Middle frontal gyrus (tissue), 1 donor: ENCODE results near the gene GLMN.
"Not testable (repeated sequence)": the region's sequence is repeated elsewhere in the genome, so short reads cannot be mapped to it uniquely, and the experiment has no call there.

Experiments used
- DNase-seq: peaks from one replicate; pipeline ENCODE4 v3.0.0-alpha.2; 2015; ENCODE audit warnings: low spot score; ENCODE audit errors: extremely low spot score

GLMN gene

DNA sequence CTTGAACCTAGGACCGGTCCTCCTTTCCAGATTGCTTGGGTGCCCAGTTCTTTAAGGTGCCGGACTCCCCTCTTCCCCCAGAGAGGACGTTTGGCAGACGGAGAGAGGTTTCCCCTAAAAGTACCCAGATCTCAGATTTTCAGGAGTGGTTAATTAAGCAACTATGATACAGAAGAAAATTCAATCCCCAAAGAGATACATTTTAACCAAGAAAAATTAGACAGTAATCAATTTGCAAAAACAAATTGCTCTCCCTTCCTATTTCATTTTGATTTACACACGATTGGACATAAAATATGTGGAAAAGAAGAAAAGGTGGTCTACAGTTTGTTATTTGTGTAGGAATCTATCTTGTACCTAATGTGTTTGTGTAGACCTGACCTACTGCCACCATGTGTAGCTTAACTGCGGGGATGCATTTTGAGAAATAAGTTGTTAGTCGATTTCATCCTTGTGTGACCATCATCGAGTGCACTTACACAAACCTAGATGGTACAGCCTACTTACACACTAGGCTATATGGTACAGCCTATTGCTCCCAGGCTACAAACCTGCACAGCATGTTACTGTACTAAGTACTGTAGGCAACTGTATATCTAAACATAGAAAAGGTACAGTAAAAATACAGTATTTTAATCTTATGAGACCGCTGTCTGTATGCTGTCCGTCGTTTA is 827 bp upstream of the GLMN start:
- DNase-seq, result no peak

DNA sequence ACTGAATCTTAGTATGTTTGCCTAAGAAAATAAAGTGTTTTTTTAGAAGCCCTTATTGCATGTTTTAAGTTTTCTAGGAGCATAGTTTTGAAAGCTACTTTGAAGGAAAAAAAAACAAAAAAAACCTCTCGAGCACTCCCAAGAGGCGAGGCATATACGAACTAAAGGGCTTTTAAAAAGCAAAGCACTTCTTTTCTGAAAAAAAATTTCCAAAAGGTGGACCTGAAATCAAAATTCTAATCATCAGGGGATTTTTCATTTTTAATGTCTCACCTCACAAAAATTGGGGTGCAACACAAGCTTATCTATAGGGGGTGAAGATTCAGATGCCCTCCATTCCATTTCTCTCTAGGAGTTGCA is 594 bp downstream of the GLMN start:
- DNase-seq, result no peak

DNA sequence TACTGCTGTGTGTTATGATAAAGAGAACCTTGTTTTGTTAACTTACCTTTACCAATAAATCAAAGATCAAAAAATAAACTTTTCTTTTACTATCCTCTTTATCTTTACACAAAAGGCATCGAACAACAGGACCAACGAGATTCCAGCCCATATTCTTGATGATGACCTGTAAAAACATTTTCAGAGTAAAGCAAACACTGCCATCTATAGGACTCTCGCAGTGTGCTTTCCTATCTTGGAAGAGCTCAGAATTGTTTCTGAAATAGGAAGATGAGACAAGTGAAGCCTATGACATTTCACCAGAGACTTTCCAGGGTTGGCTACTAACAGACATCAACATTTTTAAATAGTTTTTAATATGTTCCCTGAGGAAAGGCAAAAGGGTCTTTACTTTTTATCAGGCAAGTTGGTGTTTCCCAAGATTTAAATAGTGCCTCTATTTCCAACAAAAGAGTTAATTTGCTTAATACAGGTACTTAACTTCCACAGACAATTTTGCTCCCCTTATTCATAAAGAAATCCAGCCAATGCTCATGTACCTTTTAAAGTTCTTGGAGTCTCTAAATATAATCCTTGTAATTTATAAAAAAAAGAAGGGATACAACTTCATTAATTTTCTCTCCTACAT is 7.3 kb downstream of the GLMN start:
- no peak for DNase-seq

DNA sequence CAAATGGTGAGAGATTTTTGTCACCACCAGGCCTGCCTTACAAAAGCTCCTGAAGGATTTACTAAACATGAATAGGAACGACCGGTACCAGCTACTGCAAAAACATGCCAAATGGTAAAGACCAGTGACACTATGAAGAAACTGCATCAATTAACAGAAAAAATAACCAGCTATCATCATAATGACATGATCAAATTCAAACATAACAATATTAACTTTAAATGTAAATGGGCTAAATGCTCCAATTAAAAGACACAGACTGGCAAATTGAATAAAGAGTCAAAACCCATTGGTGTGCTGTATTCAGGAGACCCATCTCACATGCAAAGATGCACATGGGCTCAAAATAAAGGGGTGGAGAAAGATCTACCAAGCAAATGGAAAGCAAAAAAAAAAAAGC is 17.4 kb downstream of the GLMN start:
- not testable (repeated sequence) for DNase-seq

DNA sequence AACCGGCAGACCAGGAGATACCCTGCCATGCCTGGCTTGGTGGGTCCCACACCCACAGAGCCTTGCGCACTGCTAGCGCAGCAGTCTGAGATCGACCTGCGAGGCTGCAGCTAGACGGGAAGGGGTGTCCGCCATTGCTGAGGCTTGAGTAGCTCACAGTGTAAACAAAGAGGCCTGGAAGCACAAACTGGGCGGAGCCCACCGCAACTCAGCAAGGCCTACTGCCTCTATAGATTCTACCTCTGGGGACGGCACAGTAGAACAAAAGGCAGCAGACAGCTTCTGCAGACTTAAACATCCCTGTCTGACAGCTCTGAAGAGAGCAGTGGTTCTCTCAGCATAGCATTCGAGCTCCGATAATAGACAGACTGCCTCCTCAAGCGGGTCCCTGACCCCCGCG is 19.0 kb downstream of the GLMN start:
- DNase-seq, result not testable (repeated sequence)

DNA sequence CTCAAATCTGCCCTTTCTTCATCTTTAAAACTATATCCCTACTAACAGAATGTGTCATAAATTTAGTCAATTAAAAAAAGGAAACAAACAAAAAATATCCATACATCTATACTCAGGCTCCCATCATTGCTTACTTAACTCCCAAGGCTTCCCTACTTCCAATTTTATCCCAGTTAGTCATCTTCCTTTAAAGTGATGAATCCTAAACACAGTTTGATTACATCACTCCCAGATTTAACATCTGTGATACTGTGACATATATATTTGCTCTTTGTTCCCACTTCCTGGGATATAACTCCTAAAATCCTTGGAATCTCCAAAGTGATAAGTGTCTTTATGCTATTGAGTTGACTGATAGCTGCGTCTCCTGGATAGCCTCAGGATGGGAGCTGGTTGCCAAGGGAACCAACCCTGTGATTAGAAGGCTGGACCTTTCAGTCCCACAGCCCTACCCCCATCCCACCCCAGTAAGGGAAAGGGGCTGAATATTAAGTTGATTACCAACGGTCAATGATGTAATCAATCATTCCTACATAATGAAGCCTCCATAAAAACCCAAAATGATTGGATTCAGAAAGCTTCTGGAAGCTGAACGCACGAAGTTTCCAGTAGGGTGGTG is 21.6 kb downstream of the GLMN start:
- no peak for DNase-seq

DNA sequence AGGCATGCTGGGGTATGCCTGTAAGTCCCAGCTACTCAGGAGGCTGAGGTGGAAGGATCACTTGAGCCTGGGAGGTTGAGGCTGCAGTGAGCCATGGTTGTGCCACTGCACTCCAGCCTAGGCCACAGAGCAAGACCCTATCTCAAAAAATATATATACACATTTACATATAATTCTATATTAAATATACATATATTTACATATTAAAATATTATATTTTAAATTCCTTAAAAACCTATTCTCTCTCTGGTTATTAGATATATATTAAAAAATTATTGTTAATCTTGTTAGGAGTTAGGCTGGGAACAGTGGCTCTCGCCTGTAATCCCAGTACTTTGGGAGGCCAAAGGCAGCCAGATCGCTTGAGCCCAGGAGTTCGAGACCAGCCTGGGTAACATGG is 22.7 kb downstream of the GLMN start:
- DNase-seq, result no peak

DNA sequence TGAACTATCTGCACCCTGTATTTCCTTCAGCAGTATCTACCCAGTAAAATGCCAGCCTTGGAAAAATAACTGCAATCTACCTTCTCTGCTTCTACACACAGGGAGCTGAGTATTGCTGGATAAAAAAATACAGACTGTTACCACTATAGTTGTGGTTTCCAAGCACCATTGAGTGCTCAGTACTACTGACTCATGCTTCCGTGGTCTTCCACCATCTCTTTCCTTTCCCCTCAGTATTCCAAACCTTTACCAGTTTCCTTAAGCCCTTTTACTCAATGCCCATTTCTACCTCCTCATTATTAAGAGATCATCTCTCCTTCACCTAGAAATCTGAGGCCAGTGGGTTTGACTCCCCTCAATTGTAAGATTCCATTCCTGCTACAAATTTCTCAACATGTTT is 23.8 kb downstream of the GLMN start:
- no peak for DNase-seq

DNA sequence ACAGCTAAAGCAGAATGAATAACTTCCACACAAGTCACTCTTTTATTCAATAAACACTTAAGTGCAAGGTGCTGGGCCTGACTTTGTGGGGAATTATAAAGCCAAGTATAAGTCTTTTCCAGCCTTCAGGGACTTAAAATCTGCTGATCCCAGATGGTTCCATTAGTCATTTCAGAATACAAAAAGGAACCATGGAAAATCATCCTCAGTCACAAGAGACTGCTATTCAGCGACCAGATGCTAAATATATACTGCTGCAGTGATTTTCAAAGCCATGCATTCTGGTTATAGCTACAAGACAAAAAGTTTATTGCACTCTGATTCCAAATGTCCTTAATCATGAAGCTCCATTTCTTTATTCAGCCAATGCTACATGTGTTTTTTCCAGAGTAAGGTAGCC is 25.7 kb downstream of the GLMN start:
- no peak for DNase-seq

DNA sequence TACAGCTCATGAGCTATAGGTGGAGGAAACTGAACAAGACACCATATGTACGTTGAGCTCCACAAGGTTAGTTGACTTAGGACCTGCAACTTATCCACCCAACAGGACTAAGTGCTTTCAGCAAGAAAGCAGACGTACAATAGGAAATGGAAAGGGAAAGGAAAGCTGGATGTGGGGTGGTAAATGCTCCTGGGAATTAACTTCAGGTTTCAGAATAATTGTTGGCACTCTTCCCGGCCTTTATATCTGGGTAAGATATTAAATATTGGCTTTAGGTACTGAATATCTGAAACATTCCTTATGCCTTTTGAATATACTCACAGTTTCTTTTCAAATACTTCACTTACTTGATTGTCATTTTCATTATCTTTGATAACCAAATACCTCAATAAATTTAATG is 36.3 kb downstream of the GLMN start:
- no peak for DNase-seq

DNA sequence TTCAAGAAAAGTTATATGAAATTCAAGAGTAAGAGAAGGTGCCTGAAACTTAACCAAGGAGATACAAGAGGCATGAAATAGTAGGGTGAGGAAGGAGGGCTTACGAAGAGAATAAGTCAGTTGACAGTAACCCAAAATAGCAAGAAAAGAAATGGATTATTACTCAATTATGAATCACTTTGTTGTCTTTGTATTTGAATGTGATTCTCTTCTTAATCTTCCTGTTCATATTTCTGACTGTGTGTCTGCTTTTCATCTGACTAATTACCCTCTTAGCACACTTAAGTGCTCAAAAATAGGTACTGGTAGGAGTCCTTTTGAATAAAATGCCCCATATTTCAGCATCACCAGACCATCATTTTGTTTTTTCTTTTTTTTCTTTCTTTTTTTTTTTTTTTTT is 39.4 kb downstream of the GLMN start:
- DNase-seq, result no peak

DNA sequence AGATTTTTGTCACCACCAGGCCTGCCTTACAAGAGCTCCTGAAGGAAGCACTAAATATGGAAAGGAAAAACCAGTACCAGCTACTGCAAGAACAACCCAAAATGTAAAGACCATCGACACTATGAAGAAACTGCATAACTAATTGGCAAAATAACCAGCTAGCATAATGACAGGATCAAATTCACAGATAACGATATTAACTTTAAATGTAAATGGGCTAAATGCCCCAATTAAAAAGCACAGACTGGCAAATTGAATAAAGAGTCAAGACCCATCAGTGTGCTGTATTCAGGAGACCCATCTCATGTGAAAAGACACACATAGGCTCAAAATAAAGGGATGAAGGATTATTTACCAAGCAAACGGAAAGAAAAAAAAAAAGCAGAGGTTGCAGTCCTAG is 44.1 kb downstream of the GLMN start:
- DNase-seq, result not testable (repeated sequence)

DNA sequence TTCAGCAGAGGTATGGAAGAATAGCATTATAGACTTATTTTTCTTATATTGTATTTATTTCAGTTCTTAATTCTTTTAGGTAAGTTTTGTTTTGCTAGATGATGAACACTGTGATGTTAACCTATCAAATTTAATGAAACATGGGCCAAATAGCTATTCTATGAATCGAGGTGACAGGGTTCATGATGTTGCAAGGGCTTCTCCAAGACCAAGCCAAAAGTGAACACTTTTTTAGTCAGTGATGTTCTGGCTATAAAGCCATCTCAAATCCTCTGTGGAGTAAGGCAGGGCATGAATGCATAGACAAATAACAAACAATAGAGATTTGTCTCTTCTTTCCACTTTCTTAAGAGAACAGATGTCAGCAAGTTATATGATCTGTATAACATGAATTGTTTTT is 54.4 kb downstream of the GLMN start:
- no peak for DNase-seq

DNA sequence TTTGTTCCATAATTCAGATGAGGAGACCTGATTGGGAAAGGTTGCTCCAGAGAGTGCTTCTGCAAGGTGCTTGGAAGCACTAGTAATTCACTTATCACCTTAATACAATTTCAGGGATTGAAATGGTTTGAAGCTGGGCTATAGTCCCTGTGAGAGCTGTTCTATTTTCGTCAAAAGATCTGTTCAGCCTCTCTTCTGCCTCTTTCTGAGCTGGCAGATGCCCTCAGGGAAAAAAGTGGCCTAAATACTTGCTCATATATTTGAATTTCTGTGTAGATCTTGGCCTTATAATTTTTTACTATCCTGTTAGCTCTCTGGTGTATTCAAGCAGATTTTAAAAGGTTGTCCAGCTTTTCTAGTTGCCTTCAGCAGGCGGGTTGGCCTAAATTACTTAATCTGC is 58.8 kb downstream of the GLMN start:
- DNase-seq, result no peak

DNA sequence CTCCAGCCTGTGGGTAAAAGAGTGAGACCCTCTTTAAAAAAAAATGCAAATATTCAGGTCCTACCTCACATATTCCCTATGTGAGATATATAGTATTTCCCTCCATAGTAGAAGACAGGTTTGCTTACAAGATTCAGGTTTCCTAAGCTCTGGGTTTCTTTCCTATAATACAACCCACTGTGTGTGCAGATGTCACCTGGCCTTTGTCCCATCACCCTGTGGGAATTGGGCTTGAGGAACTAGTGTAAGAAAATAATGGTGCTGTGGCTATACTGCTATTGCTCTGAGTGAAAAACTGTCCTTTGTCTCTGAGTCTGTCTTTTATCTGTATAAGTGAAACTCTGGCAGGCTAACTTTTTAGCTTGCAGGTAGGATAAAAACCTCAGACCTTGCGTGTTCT is 68.1 kb downstream of the GLMN start:
- DNase-seq, result no peak

DNA sequence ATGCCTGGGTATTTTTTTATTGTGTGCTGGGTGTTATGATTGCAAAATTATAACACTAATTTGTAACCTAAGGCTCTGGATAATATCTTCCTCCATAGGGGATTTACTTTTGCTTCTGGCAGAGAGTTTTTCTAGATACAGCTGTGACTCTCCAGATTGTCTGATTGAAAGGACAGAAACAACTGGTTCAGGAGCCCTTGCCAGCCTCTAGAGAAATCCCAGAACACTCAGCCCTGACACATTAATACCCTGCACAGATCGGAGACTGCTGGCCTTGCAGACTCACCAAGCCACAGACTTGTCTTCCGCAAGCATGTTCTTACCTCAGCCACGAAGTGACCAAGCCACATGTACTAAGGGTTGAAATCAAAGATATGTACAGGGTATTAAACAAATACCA is 70.4 kb downstream of the GLMN start:
- DNase-seq, result no peak

DNA sequence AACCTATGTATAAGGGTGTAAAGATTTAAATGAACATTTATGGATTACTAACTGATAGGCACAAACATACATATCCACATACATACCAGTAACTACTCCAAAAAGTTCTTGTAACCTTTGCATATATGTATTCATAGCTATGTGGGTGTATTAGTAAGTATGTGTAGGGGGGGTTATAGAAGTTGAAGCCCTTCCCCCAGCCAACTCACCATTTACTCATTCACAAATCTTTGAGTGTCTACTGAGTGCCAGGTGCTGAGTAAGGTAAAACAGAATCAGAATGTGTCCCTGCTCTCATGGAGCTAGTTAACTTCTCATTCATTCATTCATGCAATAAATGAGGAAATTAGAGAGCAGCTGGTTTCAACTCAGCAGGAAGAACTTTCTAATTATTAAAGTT is 79.8 kb downstream of the GLMN start:
- no peak for DNase-seq

DNA sequence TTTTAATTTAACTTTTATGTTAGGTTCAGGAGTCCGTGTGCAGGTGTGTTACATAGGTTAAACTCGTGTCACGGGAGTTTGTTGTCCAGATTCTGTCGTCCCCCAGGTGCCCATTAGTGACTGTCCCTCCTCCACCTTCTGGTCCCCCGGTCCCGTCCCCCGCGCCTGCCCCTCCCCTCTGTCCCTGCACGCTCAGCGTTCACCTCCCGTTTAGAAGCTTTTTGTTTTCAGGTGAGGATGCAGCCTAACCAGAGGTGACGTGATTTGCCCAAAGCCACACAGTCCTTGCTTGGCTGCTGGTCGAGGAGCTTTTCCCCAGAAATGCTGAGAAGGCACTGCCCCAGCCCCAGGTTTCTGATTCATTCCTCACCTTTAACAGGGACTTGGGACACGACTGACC is 80.2 kb downstream of the GLMN start:
- no peak for DNase-seq

DNA sequence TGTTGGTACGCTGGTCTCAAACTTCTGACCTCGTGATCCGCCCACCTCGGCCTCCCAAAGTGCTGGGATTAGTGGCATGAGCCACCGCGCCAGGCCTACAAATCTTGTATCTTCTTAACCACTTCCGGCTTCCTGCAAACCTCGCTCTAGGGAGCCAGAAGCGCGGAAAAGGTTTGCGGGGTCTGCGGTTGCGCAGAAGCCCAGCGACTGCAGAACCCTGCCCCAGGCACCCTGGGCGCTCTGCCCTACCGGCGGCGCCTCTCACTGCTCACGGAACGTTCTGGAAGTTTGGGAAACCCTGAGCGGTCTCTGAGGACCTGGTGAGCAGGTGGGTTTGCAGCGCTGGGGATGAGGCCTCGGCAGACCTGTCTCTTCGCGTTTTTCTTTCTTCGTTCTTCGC is 81.1 kb downstream of the GLMN start, which contains the start of gene C1orf146:
Gene C1orf146, plus strand, starts transcription at position 195 of the 400 bp plus-strand sequence. CDS start 13,506 bp downstream, outside the sequence.
- no peak for DNase-seq

DNA sequence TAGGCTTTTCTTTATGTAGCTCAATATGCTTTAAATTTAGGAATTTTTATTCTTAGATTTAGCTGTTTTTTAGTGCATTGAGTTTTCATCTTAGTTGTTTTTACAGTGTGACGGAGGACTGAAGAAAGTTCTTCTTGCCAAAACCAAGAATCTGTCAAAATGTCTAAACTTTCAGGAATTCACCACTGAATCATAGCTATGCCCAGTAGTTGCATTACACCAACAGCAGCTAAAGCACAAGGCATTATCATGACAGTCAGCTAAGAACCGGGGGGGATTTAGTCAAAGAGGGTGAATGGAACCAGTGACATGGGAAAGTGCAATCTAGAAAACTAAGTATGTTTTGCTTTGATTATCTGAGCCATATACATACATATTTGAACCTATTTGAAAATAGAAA is 87.6 kb downstream of the GLMN start:
- no peak for DNase-seq

DNA sequence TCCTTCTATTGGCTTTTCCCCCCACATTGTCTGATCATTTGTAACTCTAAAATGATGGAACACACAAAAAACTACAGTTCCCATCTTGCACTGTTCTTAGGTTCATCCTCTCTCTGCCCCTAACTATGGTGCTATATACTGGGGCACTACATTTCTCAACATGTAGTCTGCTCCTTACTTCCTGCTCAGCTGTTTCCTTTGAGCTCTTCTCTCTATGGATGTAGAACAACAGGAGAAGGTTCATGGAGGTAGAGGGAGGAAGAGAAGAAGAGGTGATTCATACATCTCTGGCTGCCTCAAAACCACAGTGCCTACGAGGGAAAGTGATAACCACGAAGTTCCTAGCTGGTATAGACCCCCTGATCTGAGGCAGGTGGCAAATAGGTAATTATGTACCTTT is 88.1 kb downstream of the GLMN start:
- no peak for DNase-seq

DNA sequence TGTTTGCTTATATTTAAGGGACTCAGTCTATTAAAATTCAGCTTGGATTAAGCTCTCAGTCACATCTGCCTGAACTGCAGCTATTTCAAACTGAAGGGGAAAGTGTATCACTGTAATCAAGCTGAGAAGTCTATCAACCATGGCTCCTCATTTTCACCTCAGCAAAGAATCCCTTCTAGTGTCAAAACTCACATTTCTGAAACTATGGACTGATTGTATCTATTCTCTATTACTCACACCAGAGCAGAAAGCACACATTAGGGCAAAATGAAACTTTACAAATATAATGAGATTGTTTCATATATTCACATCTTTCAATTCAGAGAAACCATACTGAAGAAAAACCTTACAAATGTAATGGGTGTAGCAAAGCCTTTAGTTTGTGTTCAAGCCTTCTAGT is 95.7 kb downstream of the GLMN start:
- no peak for DNase-seq

DNA sequence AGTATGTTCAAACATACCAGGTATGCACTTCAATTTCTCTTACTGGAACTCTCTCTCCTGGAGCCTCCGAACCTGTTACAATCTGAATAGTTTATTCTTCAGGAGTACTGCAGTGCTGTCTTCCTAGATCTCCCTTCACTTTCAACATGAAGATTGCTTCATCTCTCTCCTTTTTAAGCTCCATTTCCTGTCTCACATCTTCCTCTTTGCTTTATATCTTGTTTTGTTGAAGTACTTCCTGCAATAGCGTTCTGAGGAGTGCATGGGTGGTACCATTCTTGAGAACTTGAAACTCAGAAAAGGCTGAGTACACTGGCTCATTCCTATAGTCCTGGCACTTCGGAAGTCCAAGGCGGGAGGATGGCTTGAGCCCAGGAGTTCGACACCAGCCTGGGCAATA is 96.8 kb downstream of the GLMN start:
- no peak for DNase-seq
